SK-N-SH (cell line): ENCODE data around the gene ATP8B1.

Source experiments
- CTCF ChIP-seq: fragments of 200-600 bp; sonication (generic); IDR thresholded peaks from 2 replicates; pipeline ENCODE4 v1.6.1; 2017; ENCODE audit warnings: antibody characterized with exemption, mild to moderate bottlenecking, moderate library complexity
- MAX ChIP-seq: IDR thresholded peaks from 2 replicates; pipeline ENCODE4 v1.4.0; 2012; ENCODE audit warnings: low read depth
- POLR2AphosphoS5 ChIP-seq: IDR thresholded peaks from 2 replicates; pipeline ENCODE4 v1.6.1; 2012; ENCODE audit warnings: low read depth, low read length
- RAD21 ChIP-seq: IDR thresholded peaks from 2 replicates; pipeline ENCODE4 v1.6.1; 2012; ENCODE audit warnings: mild to moderate bottlenecking, low read length
- SIN3A ChIP-seq: IDR thresholded peaks from 2 replicates; pipeline ENCODE4 v1.6.1; 2012; ENCODE audit warnings: low read depth, mild to moderate bottlenecking, low read length, moderate library complexity, borderline replicate concordance
- SMC3 ChIP-seq: IDR thresholded peaks from 2 replicates; pipeline ENCODE4 v1.6.1; 2012; ENCODE audit warnings: low read depth, low read length, improper control_type of control experiment
- USF1 ChIP-seq: IDR thresholded peaks from 2 replicates; pipeline ENCODE4 v1.4.0; 2012; ENCODE audit warnings: low read depth, borderline replicate concordance

GRCh38 chr18:57677262-57678211 lies 125.6 kb downstream of the ATP8B1 start:
- TF ChIP-seq USF1 (no peak), CTCF (no peak), RAD21 (no peak), SMC3 (no peak), MAX (no peak), POLR2AphosphoS5 (no peak), SIN3A (no peak)
